NCI-H2107 treated with DMSO at 0.1 percent for 48 hours (cell line): ENCODE results near the gene DEFB121.
"Not testable (repeated sequence)": the region's sequence is repeated elsewhere in the genome, so short reads cannot be mapped to it uniquely, and the experiment has no call there.

Experiments
- DNase-seq: peaks from one replicate; lab custom pipeline; 2025; ENCODE audit not compliant: unreplicated experiment; lab: John Stamatoyannopoulos, UW

The DEFB121 gene

DNA sequence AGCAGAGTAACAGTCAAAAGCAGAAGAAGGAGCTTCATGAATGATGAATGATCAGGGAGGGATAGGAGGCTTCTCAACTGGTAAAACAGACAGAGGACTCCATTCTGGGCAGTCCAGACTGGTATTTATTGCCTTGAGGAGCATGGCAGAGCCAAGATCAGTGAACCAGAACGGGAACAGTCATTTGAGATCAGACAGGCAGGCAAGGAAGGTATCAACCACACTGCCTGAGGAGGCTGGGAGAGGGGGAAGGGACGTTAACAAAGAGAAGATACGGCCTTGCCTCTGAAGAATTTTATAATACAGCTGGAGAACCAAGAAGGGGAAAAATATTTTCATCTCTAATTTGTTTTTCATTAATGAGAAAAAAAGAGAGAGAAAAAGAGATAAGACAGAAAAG, at the start of gene DEFB121:
Gene DEFB121, minus strand, starts transcription at position 101 of the 400 bp plus-strand sequence. Its CDS starts 63 bp downstream, at position 38.
- DNase-seq, result no peak

DNA sequence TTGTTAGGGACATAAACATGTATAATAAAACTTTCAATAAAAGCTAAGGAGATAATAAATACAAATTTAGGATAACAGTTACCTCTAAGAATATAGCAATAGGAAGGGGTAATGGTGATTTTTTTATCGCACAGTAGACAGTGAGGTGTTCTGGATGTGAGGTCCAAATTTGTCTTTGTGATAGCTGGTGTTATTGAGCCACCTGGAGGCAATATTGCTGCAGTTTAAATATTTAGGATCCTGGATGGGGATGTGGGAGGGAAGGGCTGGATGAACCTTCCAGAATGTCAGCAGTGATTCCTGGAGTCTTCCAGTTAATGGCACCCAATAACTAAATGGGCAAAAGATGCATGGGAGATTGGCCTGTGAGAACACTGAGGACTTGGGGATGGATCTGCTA, 48.3 kb upstream of the DEFB121 start:
- DNase-seq, result no peak

GRCh38 chr20:31452575-31452974, 46.6 kb upstream of the DEFB121 start:
- DNase-seq, result no peak

DNA sequence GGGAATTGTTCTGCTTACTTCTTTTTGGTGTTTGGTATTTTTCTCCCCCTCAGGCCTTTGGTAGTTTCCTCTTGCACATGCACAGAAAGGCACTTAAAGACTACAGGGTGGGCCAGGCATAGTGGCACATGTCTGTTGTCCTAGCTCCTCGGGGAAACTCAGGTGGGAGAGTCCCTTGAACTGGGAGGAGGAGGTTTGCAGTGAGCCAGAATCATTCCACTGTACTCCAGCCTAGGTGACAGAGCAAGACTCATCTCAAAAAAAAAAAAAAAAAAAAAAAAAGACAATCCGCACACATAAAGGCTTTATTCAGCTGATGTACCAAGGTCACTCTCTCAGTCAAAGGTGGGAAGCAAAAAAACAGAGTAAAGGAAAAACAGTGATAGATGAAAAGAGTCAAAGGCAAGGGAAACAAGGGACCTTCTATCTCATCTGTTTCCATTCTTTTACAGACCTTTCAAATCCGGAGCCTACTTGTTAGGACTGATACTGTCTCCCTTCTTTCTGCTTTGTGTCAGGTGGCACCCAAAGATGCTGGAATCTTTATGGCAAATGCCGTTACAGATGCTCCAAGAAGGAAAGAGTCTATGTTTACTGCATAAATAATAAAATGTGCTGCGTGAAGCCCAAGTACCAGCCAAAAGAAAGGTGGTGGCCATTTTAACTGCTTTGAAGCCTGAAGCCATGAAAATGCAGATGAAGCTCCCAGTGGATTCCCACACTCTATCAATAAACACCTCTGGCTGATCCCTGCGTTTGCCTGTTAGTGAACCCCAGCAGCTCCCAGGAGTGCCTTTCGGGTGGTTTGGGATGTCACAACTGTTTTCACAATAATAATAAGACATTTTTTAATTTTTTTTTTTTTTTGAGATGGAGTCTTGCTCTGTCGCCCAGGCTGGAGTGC, 43.7 kb upstream of the DEFB121 start:
- no peak for DNase-seq

DNA sequence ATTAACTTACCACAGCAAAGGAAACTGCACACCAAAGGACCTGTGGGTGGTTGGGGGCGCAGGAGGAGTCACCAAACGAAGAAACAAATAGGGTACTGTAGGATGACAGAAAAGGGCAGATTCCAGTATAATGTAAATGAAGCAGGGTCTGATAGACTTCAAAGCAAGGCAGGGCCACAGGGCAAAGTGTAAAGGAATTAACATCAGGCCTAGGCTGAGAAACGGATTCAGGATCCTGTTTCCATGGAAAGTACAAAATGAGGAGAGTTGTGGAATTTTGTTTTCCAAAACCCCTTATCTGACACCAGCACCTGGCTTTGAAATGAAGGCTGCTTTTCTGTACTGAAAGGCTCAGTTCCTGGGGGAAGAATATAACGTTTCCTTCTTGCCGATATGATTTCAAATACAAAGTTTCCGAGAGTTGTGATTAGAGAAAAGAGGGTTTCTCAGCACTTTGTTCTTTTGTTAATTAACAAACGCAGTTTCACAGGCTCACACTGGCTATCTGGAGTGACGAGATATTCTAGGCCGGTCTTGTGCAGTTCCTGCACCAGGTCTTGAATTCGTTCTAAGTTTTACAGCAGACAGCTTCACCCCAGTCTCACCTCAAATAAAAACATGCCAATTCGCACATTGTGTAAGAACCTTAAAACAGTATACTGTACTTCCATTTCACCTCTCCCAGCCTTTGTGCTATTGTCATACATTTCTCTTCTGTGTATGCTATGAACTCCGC, 40.2 kb upstream of the DEFB121 start:
- no peak for DNase-seq

DNA sequence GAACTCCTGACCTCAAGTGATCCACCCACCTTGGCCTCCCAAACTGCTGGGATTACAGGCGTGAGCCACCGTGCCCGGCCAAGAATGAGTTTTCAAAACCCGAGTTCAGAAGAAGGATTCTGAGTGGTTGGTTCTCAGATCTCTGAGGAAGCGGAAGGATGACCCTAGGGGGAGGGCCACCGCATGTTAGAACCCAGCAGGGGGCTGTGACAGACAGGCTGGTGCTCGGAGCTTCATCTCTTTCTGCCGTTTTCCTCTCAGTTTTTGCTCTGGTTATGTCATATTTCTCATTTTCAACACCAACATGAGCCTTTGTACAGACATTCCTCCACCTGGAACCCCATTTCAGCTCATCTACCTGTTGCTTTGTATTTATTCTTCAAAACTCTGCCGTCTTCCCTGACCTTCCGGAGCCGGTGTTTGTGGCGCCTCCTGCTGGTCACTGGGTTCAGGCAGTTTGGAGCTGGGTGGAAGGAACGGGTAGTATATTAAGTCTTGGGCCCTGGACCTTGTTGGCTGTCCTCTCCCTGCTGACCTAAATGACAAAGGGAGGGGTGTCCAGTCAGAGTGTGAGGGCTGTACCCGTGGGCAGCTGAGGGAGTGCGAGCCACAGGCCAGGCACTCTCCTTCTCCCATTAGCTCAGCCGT, 34.1 kb upstream of the DEFB121 start, which contains the start of gene DEFB123:
Gene DEFB123, plus strand, starts transcription at position 621 of the 648 bp plus-strand sequence. CDS start 67 bp downstream, outside the sequence.
- DNase-seq, result no peak

- DNase-seq, result no peak
Measured at GRCh38 chr20:31430568-31431115, 24.6 kb upstream of the DEFB121 start.

DNA sequence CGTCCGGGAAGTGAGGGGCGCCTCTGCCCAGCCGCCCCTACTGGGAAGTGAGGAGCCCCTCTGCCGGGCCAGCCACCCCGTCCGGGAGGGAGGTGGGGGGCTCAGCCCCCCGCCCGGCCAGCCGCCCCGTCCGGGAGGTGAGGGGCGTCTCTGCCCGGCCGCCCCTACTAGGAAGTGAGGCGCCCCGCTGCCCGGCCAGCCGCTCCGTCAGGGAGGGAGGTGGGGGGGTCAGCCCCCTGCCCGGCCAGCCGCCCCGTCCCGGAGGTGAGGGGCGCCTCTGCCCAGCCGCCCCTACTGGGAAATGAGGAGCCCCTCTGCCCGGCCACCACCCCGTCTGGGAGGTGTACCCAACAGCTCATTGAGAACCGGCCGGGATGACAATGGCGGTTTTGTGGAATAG, 21.6 kb upstream of the DEFB121 start:
- not testable (repeated sequence) for DNase-seq

GRCh38 chr20:31426891-31427551, 21.0 kb upstream of the DEFB121 start:
- DNase-seq, result not testable (repeated sequence)

GRCh38 chr20:31425797-31426196, 19.8 kb upstream of the DEFB121 start:
- DNase-seq, result no peak

DNA sequence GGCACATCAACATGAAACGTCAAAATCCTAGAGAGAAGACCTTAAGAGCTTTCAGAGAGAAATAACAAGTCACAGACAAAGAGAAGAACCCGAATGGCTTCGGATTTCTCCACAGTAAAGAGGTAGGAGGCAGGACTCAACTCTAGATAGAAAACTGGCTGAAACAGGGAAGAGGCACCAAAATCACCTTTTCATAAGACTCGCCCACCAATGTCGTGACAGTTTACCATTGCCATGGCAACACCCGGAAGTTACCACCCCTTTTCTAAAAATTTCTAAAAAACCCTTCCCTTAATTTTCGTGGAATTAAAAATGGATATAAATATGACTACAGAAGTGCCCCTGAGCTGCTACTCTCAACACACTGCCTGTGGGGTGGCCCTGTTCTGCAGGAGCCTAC, 12.3 kb upstream of the DEFB121 start:
- DNase-seq, result no peak

GRCh38 chr20:31415653-31416052, 9.6 kb upstream of the DEFB121 start:
- no peak for DNase-seq

- DNase-seq, result no peak
Measured at GRCh38 chr20:31414381-31414780, 8.4 kb upstream of the DEFB121 start.

DNA sequence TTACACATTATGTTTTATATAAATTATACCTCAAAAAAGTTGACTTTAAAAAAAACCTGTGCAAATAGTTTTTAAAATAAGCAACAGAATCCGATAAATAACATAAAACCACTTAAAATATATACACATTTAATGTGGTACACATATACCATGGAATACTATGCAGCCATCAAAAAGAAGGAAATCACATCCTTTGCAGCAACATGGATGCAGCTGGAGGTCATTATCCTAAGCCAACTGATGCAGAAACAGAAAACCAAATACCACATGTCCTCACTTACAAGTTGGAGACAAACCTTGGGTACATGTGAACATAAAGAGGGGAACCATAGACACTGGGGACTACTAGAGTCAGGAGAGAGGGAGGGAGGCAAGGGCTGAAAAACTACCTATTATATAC, 4.0 kb upstream of the DEFB121 start:
- no peak for DNase-seq

DNA sequence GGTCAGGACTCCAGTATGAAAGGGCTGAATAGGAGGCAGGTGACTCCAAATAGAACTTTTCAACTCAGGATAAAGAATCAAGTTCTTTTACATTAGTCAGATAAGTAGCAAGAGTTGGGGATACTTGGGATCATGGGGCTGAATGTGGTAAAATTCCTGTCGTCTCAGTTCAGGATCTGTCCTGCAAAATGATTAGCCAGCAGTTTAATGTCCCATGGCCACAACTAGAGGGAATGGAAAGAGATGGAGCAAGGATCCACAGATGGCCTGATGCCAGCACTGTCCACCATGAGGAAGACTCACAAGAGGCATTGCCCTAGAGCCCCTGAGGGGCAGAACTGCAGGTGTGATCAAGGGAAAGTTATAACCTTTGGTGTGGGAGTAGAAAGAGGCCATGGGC, 2.1 kb downstream of the DEFB121 start:
- no peak for DNase-seq

DNA sequence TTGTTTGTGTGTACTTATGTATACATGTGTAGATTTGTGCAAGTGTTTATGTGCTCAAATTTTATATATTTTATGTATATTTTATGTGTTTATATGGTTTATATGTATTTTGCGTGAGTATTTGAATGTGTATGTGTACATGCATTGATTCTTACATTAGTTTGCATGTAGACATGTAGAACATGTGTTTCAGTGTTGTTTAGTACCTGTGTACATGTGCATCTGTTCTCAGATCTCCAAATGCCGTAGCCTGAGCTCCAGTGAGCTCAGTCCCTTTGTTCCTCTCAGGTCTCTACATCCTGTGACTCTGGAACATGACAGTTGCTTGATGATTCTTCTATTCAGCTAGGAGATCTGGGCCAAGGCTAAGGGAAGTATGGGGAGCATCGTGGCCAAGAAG, 11.1 kb downstream of the DEFB121 start:
- DNase-seq, result no peak

DNA sequence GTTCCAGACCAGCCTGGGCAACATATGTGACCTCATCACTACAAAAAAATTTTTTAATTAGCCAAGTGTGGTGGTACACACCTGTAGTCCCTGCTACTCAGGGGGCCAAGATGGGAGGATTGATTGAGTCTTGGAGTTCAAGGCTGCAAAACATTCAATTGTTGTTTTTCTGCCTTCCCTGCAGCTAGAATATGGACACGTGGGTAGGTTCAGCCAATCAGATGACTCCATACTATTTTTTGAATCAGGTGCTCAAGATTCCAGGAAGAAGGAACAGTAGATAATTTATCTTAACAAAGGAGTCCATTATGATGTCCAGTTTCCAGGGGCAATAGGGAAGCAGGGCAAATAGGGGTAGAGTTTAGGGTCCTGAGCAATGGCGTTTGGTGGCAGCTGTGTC, 13.2 kb downstream of the DEFB121 start:
- DNase-seq, result no peak

- no peak for DNase-seq
Measured at GRCh38 chr20:31390490-31390889, 15.5 kb downstream of the DEFB121 start, which contains the start of gene DEFB119. DEFB119 (minus strand) TSS chr20:31390590; CDS start chr20:31390483, 107 bp downstream.

DNA sequence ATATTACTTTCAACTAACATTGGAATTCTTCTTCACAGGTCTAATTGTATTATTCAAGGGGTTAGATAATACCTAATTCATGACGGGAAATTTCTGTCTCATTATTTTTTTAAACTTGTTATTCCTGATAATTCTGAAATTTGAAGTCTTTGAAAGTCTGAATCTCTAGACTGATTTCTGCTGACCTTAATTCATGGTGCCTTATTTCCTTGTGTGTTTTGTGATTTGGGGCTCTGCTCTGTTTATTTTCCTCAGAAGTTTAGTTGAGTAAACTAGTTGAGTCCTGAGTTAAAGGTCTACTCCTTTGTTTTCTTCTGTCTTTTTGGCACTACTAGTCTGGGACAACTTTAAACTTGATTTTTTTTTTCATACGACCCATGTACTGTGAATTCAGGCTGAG, 31.7 kb downstream of the DEFB121 start:
- no peak for DNase-seq

- DNase-seq, result no peak
Measured at GRCh38 chr20:31368301-31368700, 37.7 kb downstream of the DEFB121 start, which contains the start of gene DEFB118. DEFB118 (plus strand) TSS chr20:31368601; CDS start chr20:31368651, 50 bp downstream.
